ENCODE measurements around the gene SMAD7.

SMAD7 gene

GRCh38 chr18:48893608-48894600 is 56.9 kb downstream of the SMAD7 start:
- no peak for DNase-seq

GRCh38 chr18:48893061-48893607 is 57.6 kb downstream of the SMAD7 start:
- DNase-seq = no peak

DNA sequence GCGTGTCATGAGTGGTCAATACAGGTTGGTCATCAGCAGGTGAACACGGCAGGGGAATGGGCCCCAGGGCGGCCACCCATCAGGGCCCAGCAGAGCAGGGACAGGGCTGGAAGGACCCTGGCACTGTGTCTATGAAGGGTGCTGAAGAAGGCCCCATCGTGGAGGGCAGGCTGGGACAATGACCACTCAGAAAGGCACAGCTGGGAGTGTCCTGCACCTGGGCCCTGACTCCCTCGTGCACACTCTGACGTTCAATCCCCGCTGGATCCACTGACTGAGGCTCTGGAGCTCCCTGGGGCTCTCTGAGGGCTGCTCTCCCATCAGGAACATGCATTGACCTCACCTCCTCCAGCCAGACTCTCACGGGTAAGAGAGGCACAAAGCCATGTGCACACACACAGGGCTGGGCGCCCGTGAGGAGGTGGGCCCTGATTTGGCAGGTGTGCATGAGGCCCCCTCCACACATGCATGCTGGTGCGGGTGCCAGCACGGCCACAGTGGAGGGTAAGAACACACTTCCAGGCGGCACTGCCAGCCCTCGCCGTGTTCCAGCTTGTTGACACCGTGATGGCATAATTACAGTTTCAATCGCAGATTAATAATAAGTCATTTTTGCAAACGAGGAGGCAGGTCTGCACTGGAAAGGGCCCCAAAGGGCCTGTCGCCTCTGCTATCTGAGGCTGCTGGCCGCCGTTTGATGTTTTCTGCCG is 58.5 kb downstream of the SMAD7 start:
- DNase-seq = no peak

- DNase-seq = no peak
Measured at GRCh38 chr18:48891721-48892120, 59.0 kb downstream of the SMAD7 start.

- no peak for DNase-seq
Measured at GRCh38 chr18:48889981-48890762, 60.6 kb downstream of the SMAD7 start.

DNA sequence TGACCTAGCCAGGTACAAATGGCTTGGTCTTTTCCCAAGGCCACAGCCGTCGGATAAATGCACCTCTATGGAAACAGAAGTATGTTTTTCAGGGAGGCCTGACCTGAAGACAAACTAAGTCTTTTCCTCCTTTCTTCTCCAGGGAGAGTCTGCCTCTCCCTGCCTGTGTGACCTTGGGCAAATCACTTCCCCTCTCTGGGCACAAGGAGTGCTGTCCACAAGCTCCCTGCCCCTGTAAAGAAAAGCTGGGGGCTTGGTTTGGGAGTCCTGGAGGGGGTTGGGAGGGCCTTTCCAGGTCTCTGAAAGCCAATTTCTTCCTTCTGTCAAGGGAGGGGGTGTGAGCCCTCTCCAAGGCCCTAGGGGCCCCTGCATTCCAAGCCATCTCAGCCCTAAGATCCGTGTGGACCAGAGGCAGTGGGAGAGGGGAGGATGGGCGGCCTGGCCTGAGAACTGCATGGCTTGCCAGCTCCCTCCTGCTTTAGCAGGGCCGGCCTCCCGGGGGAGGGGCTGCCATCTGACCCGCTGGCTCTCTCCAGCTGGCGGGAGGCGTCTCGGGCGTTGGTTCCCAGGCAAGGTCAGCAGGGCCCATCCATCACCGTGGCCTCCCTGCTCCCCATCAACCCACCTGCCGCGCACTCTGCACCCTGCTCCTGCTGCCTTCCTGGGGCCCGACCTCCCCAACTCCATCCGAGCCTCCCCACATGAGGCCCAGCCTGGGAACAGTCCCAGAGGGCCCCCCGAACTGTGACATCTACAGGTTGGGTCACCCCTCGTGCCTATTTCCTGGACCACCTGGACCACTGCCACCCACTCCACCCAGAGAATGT is 61.4 kb downstream of the SMAD7 start:
- no peak for DNase-seq

- no peak for DNase-seq
Measured at GRCh38 chr18:48888773-48889080, 62.0 kb downstream of the SMAD7 start.

- DNase-seq = no peak
Measured at GRCh38 chr18:48887905-48888772, 62.6 kb downstream of the SMAD7 start.

- no peak for DNase-seq
Measured at GRCh38 chr18:48887294-48887904, 63.4 kb downstream of the SMAD7 start.

DNA sequence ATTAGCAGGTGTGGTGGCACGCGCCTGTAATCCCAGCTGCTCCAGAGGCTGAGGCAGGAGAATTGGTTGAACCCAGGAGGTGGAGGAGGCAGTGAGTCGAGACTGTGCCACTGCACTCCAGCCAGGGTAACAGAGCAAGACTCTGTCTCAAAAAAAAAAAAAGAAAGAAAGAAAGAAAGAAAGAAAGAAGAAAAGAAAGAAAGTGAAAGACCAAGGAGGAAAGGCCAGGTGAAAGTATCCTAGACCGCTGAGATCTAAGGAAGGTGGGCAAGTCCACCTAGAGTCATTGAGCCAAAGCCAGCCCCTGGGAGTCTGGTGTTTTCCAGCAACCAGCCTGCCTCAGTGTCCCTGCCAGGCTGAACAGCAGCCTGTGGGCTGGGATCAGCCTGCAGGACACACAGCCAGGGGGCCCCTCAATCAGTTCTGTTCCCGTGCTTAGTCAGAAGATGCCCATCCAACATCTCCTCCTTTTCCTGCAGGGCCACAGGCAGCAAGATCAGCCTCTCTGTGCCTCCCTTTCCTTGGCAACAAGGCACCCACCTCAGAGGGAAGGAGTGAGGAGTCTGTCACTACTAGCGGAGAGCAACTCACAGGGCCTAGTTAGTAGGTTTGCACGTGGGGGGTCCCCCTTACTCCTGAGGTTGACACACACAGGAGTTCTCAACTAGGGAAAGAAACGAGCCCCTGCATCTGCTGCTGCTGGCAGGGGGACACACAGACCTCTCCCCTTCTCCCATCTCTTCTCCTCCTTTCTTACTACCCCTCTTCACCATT is 64.1 kb downstream of the SMAD7 start:
- no peak for DNase-seq

GRCh38 chr18:48885924-48886400 is 64.8 kb downstream of the SMAD7 start:
- no peak for DNase-seq

DNA sequence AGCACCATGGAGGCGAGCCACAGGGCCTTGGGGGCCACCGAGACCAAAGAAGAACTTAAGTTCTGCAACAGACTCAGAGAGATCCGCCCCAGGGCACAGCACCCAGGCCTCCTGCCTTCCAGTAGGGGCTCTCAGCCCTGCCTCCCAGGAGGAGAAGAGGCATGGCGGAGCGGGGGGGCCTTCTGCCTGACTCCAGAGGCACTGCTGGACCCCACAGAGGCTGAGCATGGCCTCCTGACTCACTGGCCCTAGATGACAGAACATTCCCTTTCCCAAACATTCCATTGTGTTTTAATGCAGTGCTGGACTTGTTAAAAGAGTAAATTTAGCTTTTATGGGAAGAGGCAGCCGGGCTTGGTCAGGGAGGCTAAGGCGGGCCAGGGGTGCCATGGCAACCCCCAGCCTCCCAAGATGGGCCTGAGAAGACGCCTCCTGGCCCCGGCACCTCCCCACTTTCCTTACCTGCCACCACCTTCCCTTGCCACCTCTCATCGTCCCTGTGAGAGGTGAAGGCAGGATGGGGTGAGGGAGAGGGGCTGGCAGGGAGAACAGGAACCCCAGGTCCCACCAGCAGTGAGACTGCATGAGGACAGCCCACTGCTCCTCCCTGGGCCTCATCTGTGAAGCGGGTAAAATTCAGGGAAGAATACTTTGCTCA is 65.4 kb downstream of the SMAD7 start:
- DNase-seq = no peak

DNA sequence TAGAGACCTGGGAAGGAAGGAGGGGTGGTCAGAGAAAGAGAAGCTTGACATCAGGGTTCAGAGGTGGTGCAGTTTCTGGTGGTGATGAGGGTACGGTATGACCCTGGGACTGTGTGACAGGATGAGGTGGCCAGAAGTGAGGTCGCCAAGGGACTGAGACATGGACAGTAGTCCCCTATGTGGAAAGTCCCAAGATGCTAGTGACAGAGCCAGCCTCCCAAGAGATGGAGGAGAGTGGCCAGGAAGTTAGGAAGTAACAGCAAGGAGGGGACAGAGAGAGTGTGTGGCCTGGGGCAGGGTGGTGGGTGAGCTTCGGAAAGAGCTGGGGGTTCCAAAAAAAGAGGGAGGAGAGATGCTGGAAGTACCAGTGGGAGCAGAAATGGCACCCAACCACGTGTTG is 66.0 kb downstream of the SMAD7 start:
- DNase-seq = no peak

GRCh38 chr18:48884306-48884705 is 66.5 kb downstream of the SMAD7 start:
- no peak for DNase-seq

DNA sequence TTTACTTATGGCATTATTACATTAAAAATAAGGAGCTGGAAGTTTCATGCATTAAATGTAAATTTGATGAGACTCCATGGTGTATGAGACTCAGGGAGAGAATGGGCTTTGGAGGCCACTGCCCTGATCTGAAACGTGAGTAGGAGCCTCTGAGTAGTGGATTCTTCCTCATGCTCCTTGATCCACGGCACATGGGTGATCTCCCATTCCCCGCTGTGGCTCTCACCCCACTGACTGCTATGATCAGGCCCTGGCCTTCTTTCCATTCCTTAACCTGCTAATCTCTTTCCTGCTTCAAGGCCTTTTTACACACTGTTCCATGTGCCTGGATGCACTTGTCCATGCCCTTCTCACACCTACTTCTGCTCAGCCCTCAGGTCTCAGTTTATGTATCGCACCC is 68.4 kb downstream of the SMAD7 start:
- DNase-seq = no peak

- no peak for DNase-seq
Measured at GRCh38 chr18:48880931-48881330, 69.8 kb downstream of the SMAD7 start.

GRCh38 chr18:48879008-48879431 is 71.7 kb downstream of the SMAD7 start:
- peak in 1 of 2 experiments; percentile 23 for DNase-seq

DNA sequence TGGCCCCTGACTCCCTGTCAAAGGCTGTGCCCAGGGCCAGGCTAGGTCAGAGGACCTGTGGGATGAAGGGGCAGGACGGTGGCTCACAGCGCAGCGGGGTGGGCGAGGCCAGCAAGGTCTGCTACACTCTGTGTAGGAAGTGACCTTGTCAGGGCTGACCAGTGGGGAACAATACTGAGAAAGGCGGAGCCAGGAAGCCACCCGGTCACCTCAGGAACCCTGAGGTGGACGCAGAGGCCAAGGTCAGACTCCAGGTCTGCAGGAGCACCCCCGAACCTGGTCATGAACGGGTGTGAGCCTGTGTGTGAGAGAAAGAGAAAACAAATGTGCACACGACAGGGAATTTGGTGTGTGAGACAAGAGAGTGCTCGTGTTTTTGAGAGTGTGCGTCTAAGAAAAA is 72.3 kb downstream of the SMAD7 start:
- no peak for DNase-seq

- no peak for DNase-seq
Measured at GRCh38 chr18:48877941-48878340, 72.8 kb downstream of the SMAD7 start.

Data from NCI-H526 (cell line).